ENCODE measurements around the gene SFTA2. TPM values are rescaled to one million over a fixed set of nuclear protein-coding genes. Genes with fewer than 3 reads are reported as not detected.
A peak's percentile ranks its signal among the peaks of the same experiment; 100 is the strongest.
"Not testable (repeated sequence)": the region's sequence is repeated elsewhere in the genome, so short reads cannot be mapped to it uniquely, and the experiment has no call there.

The SFTA2 gene
- total RNA-seq, 2 donors from 2014 or later, result not detected

DNA sequence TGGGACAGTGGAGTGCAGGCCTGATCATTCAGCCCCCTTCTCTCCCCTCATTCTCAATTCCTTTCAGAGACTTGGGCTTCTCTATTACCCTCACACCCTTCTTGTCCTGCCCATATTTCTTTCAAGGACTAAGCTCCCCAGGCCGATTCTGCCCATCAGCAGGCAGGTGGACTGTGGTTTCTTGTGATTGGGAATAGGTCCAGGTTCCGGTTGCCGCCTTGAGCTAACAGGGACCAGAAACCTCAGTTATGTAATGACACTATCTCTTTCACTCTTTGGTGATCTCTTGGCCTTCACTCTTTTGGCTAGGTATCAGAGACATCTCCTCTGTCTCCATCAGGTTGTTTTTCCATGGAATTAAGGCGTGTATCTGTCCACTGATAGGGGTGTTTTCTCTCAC, 15.3 kb upstream of the SFTA2 start:
- peak in 1 of 2 donors; percentile 49 for ATAC-seq
- intact Hi-C loops (cut with DNase I), result no loop called here
- no peak for DNase-seq

DNA sequence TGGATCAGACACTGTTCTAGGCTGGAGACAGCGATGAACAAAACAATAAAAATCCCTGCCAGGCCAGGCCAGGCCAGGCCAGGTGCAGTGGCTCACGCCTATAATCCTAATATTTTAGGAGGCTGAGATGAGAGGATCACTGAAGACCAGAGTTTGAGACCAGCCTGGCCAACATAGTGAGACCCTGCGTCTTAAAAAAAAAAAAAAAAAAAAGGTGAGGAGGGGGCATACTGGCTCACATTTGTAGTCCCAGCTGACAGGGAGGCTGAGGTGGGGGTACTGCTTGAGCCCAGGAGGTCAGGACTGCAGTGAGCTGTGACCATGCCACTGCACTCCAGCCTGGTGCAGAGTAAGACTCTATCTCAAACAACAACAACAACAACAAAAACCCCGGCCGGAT, 13.3 kb upstream of the SFTA2 start:
- intact Hi-C loops (cut with DNase I), result no loop called here
- ATAC-seq, result no peak
- DNase-seq, result no peak

DNA sequence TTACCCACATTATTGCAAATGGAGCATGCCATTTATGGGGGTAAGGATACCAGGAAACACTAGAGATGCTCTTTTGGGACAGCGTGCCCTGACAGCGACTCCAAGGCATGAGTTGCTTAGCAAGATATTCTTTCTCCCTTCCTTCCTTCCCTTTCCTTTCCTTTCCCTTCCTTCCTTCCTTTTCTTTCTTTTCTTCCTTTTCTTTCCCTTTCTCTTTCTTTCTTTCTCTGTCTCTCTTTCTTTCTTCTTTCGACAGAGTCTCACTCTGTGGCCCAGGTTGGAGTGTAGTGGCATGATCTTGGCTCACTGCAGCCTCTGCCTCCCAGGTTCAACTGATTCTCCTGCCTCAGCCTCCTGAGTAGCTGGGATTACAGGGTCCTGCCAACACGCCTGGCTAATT, 12.1 kb upstream of the SFTA2 start:
- intact Hi-C loops (cut with DNase I), result no loop called here
- ATAC-seq (no peak), DNase-seq (no peak)

DNA sequence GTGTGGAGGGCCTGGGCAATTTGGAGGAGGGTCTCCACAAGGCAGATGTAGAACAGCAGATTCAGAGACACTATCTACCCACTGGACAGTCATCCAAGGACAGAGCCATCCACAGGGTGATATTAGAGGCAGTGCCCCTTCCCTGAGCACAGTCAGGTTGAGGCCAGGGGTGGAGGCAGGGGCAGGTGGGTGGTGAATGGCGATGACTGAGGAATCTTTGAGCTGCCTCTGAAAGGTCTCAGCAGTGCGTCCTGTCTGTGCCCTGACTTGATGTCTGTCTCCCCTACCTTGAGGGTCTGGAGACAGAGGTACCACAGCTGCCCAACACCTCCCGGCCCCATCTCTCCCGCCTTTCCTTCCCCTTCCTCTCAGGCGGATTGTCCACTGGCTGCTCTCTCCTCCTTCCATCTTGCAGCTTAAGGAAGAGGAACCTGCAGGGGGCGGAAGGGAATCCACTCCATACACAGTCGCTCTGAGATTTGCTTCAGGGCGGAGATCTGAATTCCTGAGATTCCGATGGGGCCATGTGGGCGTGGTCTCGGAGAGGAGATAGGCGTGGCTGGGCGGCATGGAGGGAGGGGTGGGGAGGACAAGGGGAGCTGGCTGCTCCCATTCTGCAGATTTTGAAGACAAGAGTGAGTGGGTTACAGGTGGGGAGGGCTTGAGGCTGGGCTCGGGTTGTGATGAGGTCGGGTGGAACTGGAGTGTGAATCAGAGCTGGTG, 10.5 kb upstream of the SFTA2 start:
- intact Hi-C loops (cut with DNase I), result no loop called here
- DNase-seq (peak; percentile 85), ATAC-seq (peak; percentile 83)

DNA sequence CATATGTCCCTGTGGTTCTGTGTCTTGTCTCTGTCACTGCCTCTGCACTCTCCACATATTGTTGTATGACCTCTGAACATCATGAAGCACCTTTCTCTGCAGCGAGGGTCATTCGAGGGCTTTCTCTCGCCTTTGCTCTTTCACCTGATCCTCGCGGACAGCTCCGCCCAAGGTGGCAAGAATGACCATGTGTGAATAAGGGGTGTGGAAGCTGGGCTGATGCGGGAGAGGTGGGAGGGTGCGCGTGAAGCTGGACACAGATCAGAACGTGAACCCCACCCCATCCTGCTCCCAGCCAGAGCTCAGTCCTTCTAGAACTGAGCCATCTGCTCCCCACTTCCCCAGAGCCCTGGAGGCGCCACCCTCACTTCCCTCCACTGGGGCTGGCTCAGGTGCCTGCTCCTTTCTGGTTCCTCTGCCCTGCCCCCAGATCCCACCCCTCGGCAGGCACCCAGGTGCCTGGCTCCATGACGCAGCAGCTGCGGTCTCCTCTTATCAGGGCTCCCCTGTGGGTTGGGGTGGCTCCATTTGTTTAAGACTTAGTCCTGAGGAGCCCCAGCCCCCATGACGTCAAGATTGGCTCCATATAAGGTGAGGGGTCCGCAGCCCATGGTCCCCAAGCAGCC, 8.5 kb upstream of the SFTA2 start, which contains the start of gene MUCL3:
MUCL3 (plus strand) TSS at position 613 of the 626 bp plus-strand sequence. CDS start 27 bp downstream, outside the sequence.
- DNase-seq, result no peak
- intact Hi-C loops (cut with DNase I), result no loop called here

DNA sequence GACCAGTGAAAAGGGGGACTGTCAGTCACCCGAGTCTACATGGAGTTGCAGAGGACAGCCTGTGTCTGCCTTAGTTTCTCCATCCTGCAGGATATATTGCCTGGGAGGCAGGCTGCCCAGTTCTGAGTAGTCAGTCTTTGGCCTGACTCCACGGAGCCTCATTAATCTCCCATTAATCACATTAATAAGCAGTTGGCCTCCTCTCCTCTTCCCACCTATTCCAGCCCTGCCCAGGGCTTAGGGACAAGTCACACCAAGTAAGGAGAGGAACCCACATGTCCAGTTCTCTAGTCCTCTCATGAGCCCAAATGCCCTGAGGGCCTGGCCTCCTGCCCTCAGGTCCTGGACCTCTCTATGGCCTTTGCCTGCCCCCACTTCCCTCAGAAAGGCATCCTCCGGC, 7.5 kb upstream of the SFTA2 start:
- ATAC-seq, result peak in 1 of 2 donors; percentile 19
- no peak for DNase-seq
- intact Hi-C loops (cut with DNase I), result no loop called here

More for the DNA sequence above, 8.5 kb upstream of the SFTA2 start, which contains the start of gene MUCL3:
- no peak for ATAC-seq

DNA sequence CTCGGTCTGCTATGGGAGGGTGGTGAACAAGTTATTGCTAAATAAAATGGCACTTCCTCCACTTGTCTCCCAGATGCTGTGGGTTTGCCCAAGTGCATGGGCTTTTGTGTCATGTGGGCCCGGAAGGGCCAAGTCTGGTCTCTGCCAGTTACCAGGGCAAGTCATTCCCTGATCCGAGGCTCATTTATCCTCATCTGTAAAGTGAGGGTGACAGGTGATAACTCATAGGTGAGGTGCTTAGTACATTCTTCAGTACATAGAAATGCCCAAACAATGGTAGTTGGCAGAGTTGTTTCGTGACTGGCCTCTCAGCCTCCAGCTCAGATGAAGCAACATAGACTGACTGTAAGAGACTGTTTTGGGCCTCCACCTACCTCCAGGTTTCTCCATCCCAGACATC, 6.8 kb upstream of the SFTA2 start:
- intact Hi-C loops (cut with DNase I), result no loop called here
- DNase-seq (no peak), ATAC-seq (no peak)

DNA sequence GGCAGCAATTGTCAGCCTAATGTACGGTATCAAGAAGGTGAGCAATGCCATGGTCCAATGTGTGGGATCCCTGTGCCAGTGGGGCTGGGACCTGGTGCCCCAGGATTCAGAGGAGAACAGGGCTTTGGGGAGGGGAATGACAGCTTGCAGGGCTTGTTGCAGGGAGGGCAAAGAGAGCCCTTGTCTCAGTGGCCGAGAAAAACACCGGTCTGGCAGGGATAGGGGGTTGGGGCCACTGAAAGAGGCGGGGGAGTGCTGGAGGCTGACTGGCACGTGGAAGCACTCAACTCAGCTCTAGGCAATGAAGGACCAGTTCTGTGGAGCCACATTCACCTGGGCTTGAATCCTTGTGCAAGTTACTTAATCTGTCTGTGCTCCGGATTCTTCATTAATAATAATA, 5.3 kb upstream of the SFTA2 start:
- intact Hi-C loops (cut with DNase I), result no loop called here
- ATAC-seq, result no peak

DNA sequence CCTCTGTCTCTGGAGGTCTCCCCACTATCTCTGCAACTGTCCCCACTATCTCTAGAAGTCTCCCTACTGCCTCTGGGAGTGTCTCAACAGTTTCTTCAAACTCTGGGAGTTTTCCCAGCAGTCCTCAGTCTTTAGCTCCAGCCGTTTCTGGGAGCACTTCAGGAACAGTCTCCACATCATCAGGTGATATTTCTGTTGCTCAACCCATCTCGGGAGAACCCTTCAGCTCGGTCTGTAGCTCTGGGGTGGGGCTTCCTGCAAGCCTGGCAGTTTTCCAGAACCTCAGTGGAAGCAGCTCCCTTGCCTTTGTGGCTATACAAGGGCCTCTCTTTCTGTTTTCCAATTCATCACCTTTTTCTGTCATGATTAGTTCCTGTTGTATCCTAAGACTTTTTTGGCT, 3.0 kb upstream of the SFTA2 start:
- peak in 1 of 2 donors; percentile 22 for ATAC-seq
- intact Hi-C loops (cut with DNase I), result no loop called here

More for the DNA sequence above, 5.3 kb upstream of the SFTA2 start:
- no peak for DNase-seq

DNA sequence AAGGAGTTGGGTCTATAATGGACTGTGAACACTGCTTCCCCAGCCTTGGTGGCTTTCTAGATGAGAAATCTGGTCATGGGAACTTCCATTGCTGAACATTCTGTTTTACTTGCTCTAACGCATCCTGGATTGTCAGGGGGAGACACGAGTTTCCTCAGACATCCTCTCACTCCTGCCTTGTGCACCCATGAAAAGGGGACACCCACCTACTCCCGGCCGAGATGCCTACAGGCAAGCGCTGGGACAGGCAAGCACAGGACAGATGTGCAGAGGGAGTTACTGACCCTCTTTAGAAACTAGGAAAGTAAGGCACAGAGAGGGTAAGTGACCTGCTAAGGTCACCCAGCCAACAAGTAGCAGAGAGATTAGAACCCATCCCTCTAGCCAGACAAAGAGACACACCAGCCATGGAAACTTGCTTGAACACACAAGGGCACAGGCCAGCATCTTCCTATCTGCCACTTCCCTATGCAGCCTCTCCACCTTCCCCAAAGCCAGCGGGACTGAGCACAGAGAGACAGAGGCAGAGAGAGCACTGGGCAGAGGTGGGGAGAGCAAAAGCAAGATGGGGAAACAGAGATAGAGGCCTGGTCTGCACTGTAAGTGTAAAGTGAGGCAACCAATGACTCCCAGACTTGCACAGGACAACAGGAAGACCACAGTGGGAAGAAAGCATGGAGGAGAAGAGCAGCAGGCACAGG, 845 bp upstream of the SFTA2 start:
- ATAC-seq (no peak), DNase-seq (no peak)
- intact Hi-C loops (cut with DNase I), result no loop called here

More for the DNA sequence above, 3.0 kb upstream of the SFTA2 start:
- DNase-seq, result no peak

DNA sequence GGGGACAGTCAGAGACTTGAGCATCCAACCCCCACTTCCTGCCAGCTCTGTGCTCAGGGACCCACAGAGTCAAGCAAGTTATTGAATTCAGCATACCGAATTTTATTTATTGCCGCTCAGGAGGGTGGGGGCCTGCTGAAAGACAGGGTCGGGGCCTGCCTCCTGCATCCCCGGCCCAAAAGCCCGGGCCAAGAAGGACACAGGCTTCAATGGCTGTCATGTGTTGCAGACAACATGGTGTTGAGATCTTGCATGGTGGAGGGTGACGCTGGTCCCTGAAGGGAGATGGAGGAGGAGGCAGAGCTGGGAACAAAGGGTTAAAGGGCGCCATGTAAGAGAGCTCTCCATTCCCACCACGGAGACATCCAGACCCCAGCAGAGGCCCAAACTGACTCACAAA, 698 bp downstream of the SFTA2 start:
- no peak for DNase-seq
- intact Hi-C loops (cut with DNase I), result no loop called here
- no peak for ATAC-seq

DNA sequence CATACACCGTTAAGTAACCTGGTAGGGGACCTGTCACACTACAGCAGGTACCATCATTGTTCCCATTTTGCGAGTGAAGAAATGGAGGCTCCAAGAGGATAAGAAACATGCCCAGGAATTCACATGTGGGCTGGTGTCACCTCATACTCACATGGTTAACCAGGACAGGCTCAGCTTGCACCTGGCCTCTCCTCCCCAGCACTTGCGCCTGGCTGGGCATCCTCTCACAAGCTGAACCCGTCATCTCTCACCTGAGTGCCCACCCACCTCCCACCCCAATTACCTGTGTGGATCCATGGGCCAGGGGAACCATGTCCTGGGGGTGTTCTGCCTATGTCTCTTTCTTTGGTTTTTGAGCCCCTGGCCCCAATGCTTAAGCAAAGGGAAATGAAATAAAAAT, 1.5 kb downstream of the SFTA2 start:
- intact Hi-C loops (cut with DNase I), result no loop called here
- DNase-seq (no peak), ATAC-seq (no peak)

DNA sequence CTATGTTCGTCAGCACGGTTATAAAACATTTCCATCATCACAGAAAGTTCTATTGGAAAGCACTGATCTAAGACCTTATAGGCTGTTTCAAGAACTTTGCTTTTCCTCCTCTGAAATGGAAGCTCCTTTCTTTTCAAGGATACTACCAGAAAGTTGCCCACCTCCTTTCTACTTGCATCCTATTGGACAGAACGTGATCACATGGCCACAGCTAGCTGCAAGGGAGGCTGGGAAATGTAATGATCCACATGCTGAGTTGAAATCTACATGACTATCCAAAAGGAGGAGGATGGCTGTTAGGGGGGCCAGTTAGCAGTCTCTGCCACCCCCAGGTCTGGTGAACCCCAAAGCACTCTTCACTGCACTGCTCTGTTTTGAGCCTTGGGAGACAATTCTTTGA, 3.3 kb downstream of the SFTA2 start:
- ATAC-seq (no peak), DNase-seq (no peak)
- intact Hi-C loops (cut with DNase I), result no loop called here

DNA sequence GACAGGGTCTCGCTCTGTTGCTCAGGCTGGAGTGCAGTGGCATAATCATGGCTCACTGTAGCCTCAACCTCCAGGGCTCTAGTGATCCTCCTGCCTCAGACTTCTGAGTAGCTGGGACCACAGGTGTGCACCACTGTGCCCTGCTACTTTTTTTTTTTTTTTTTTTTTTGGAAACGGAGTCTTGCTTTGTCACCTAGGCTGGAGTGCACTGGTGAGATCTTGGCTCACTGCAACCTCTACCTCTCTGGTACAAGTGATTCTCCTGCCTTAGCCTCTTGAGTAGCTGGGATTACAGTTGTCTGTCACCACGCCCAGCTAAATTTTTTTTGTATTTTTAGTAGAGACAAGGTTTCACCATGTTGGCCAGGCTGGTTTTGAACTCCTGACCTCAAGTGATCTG, 4.9 kb downstream of the SFTA2 start:
- intact Hi-C loops (cut with DNase I); ATAC-seq; DNase-seq: not testable (repeated sequence)

DNA sequence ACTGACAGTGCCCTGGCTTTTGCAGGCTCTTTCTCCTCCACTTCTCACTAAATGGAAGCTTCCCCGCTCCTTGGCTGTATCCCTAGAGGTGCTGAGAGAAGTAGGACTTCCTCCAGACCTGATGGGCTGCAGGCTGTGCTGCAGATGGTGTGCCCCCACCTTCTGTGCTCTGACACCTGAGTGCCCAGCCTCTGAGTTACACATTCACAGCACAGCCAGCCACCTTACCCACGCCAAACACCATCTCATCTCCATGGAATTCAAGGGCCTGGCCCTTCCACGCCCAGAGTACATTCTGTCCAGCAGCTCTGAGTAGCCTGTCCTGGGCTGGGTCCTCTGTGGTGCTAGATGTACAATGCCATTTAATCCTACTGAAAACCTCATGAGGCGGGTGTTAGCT, 5.3 kb downstream of the SFTA2 start:
- peak; percentile 61 to 94 for ATAC-seq
- DNase-seq, result peak; percentile 36
- intact Hi-C loops (cut with DNase I), result no loop called here

DNA sequence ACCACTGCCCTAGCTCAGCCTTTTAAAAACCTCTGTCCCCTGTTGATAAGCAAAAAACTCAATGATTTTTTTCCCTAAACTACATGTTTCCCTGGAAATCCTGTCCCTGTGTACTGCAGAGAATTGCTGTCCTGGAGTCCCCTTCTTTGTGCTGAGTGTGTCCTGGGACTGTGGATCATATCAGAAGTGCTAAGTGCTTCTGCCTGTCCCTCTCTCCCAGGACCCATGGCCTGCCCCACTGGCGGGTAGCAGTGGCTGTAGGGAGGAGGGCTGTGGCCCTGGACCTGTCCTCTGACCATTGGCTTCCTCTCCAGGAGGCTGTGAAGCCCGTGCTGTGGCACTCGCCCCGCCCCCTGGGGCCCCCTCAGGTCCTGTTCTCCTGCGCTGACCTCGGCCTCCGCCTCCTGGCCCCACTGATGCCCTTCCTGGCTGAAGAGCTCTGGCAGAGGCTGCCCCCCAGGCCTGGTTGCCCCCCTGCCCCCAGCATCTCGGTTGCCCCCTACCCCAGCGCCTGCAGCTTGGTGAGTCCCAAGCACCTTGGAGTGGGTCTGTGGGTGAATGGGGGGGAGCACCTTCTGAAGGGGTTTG, 7.8 kb downstream of the SFTA2 start:
- ATAC-seq; DNase-seq; intact Hi-C loops (cut with DNase I): not testable (repeated sequence)

DNA sequence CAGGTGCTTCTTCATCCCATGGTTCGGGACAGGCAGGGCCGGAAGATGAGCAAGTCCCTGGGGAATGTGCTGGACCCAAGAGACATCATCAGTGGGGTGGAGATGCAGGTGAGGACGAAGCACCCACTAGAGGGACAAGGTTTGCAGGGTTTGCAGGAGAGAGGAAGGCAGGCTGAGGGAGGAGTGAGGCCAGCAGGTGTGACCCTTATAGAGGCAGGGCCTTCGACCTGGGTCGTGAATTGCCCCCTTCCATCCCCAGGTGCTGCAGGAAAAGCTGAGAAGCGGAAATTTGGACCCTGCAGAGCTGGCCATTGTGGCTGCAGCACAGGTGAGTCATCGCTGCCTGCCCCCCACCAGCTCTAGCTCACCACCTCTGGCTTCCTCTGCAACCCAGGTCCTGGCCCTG, 9.5 kb downstream of the SFTA2 start:
- intact Hi-C loops (cut with DNase I), result no loop called here
- no peak for ATAC-seq
- no peak for DNase-seq

DNA sequence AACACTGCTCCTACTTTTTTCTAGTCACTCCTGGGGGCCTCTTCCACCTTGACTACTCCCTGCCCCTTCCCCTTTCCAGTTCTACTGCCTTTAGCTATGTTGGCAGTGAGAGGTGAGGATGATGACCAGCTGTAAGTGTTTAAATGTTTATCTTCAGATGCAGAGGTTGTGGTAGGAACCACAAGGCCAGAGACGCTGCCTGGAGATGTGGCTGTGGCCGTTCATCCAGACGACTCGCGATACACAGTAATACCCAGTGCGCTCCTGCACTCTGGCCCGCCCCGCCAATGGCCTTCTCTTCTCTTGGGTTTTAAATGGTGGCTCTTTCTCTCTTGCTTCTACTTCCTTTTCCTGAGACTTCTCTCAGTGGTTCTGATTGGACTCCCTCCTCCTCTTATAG, 13.3 kb downstream of the SFTA2 start:
- intact Hi-C loops (cut with DNase I), result loop anchor here in 1 of 2 donors (5.0 kb wide), 1 partner anchor 139 kb away; no protein-coding TSS in a partner anchor

DNA sequence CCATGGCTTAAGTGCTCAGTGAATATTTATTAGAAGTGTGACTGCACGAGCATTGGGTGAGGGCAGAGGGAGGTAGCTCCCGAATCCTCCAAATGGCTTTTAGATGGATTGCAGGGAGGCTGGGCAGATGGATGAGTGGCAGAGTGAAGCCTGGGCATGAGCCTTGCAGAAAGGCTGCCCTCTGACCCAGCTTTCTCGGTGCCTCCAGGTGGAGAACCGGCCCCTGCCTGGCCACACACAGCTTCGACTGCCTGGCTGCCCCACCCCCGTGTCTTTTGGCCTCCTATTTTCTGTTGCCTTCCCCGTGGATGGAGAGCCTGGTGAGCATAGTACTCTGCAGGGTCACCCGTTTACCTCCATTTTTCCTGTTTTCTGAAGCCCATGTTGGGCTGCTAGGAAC, 14.5 kb downstream of the SFTA2 start:
- intact Hi-C loops (cut with DNase I), result loop anchor here in 1 of 2 donors (5.0 kb wide), 1 partner anchor 140 kb away; no protein-coding TSS in a partner anchor

More for the DNA sequence above, 13.3 kb downstream of the SFTA2 start:
- ATAC-seq, result no peak
- DNase-seq, result no peak

DNA sequence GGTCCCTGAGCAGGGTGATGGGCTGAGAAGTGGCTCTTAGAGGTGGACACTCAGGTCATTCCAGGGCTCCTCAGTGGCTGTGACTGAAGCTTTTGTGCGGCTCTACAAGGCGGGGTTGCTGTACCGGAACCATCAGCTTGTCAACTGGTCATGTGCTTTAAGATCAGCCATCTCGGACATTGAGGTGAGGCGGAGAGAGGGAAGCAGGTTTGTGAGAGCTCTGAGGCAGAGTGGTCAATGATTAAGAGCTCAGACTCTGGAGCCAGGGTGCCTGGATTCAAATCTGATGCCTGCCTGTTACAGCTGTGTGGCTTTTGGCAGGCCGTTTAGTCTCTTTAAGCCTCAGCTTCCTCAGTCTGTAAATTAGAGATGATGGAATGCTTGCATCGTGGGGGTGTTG, 14.9 kb downstream of the SFTA2 start:
- ATAC-seq (no peak), DNase-seq (no peak)
- intact Hi-C loops (cut with DNase I), result loop anchor here in 1 of 2 donors (5.0 kb wide), 1 partner anchor 140 kb away; no protein-coding TSS in a partner anchor

More for the DNA sequence above, 14.5 kb downstream of the SFTA2 start:
- no peak for DNase-seq
- ATAC-seq, result no peak
